ENCODE measurements around the gene HMOX2. TPM values are rescaled to one million over a fixed set of nuclear protein-coding genes. Genes with fewer than 3 reads are reported as not detected.

HMOX2 gene
- total RNA-seq, 4 donors from 2014 or later, result 46.4 to 495 (median 55.7) TPM

- H3K27me3 ChIP-seq, result no peaks in the 10 kb centered on the region
- in situ Hi-C loops (cut with MboI; ENCODE audit: low pct_ligation_motif_present in 1 of 4, low pct_unique_long_range_greater_than_20kb in 1 of 4, low sequenced_read_pairs in 3 of 4) (no loop called here), intact Hi-C loops (cut with DNase I; ENCODE audit: low total_unique reads) (no loop called here)
- H3K4me1 ChIP-seq, result peaks cover 14 to 43% (median 18%) of the 10 kb centered on the region in 4 donors
- H3K27ac ChIP-seq, result no peak overlapping the region
- peaks cover 0 to 29% (median 8%) of the 10 kb centered on the region in 4 donors for H3K36me3 ChIP-seq
- H3K4me3 ChIP-seq, result no peak overlapping the region
- WGBS, 2 donors (ENCODE audit: low coverage in 1 of 2), result 86 to 100% methylated on average over 1 to 5 of the region's 5 CpGs
- no peak for TF ChIP-seq EP300 (IDR thresholded peaks at IDR 0.05; ENCODE audit: low read depth)
- TF ChIP-seq CTCF (IDR thresholded peaks at IDR 0.05), result no peak
- no peaks in the 10 kb centered on the region for H3K9me3 ChIP-seq
- no peak for DNase-seq
These were observed 33.9 kb downstream of the HMOX2 start for GRCh38 chr16:4510131-4510530.

GRCh38 chr16:4510747-4511426, 34.7 kb downstream of the HMOX2 start:
- intact Hi-C loops (cut with DNase I; ENCODE audit: low total_unique reads), result no loop called here
- Histone ChIP-seq H3K36me3 (peaks cover 0 to 29% (median 8%) of the 10 kb centered on the region in 4 donors), H3K4me3 (no peak overlapping the region), H3K4me1 (peaks cover 18 to 45% (median 21%) of the 10 kb centered on the region in 4 donors), H3K27ac (peak overlapping the region; percentile 16 to 46 (median 24)), H3K27me3 (no peaks in the 10 kb centered on the region), H3K9me3 (no peaks in the 10 kb centered on the region)
- WGBS, 2 donors (ENCODE audit: low coverage in 1 of 2), result 53 to 59% methylated on average over 3 to 14 of the region's 14 CpGs
- in situ Hi-C loops (cut with MboI; ENCODE audit: low pct_ligation_motif_present in 1 of 4, low pct_unique_long_range_greater_than_20kb in 1 of 4, low sequenced_read_pairs in 3 of 4), result no loop called here
- TF ChIP-seq POLR2A (IDR thresholded peaks at IDR 0.05) (no peak), POLR2AphosphoS5 (IDR thresholded peaks at IDR 0.05) (no peak), EP300 (IDR thresholded peaks at IDR 0.05; ENCODE audit: low read depth) (no peak), CTCF (IDR thresholded peaks at IDR 0.05) (no peak)
- DNase-seq, result no peak

DNA sequence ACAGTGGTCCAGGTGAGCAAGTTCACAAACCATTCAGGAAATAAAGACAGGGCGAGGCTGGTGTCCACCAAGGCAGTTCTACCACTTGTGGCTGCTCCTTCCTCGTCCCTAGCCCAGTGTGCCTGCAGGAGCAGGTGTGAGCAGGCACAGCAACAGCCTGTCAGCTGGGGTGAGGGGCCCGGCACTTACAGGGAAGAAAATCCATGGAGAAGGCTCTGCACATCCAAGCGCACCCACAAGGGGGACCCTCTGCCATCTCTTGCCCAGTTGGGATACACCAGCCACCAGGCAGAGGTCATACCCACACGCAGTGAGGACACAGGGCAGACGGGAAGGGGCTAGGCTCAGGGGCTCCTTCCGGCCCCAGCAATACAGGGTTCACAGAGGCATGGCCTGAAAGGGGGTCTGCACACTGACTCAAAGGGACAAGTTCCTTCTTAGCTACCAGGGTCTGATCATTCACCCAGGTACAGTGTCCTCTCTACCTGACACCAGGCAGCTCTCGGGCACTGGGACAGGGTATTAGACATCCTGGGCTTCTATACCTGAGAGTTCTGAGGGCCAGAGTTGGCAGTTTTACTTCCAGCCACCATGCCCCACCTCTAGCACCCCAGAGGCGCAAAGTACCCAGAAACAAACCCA, 35.4 kb downstream of the HMOX2 start:
- in situ Hi-C loops (cut with MboI; ENCODE audit: low pct_ligation_motif_present in 1 of 4, low pct_unique_long_range_greater_than_20kb in 1 of 4, low sequenced_read_pairs in 3 of 4), result no loop called here
- WGBS, 2 donors (ENCODE audit: low coverage in 1 of 2), result 60% methylated on average over 9 of the region's 9 CpGs; no CpG with 5 or more reads in 1 of the 2 donors
- peaks cover 0 to 29% (median 8%) of the 10 kb centered on the region in 4 donors for H3K36me3 ChIP-seq
- peak overlapping the region; percentile 16 to 46 (median 30) for H3K27ac ChIP-seq
- DNase-seq, result peak; percentile 56
- TF ChIP-seq CTCF (IDR thresholded peaks at IDR 0.05) (peak; percentile 30 to 59 (median 50)), EP300 (IDR thresholded peaks at IDR 0.05; ENCODE audit: low read depth) (no peak)
- intact Hi-C loops (cut with DNase I; ENCODE audit: low total_unique reads), result no loop called here
- H3K9me3 ChIP-seq, result no peaks in the 10 kb centered on the region
- H3K27me3 ChIP-seq, result no peaks in the 10 kb centered on the region
- H3K4me1 ChIP-seq, result peaks cover 18 to 45% (median 25%) of the 10 kb centered on the region in 4 donors
- H3K4me3 ChIP-seq, result no peak overlapping the region

DNA sequence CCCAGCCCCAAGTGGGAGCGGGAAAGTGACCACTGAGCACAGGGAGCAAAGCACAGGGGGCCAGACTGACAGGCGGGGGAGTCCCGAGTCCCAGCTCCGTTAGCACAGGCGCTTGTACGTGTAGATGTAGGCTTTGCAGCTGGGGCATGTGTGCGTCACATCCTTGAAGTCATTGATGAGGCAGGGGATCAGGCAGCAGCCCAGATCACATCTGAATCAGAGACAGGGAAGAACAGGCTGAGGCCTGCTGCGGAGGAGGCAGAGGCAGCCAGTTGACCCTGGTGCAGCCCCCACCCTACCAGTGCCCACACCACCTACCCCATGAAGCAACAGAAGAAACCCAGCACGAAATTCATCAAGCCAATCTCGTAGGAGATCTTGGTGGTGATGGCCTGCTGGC, 36.3 kb downstream of the HMOX2 start:
- in situ Hi-C loops (cut with MboI; ENCODE audit: low pct_ligation_motif_present in 1 of 4, low pct_unique_long_range_greater_than_20kb in 1 of 4, low sequenced_read_pairs in 3 of 4), result no loop called here

More for the DNA sequence above, 36.3 kb downstream of the HMOX2 start:
- Histone ChIP-seq H3K4me3 (no peak overlapping the region), H3K27me3 (no peaks in the 10 kb centered on the region), H3K4me1 (peaks cover 18 to 43% (median 25%) of the 10 kb centered on the region in 4 donors), H3K9me3 (no peaks in the 10 kb centered on the region), H3K27ac (no peak overlapping the region), H3K36me3 (peaks cover 0 to 22% (median 8%) of the 10 kb centered on the region in 4 donors)
- DNase-seq, result no peak
- TF ChIP-seq POLR2A (IDR thresholded peaks at IDR 0.05) (no peak), EP300 (IDR thresholded peaks at IDR 0.05; ENCODE audit: low read depth) (no peak), CTCF (IDR thresholded peaks at IDR 0.05) (no peak), POLR2AphosphoS5 (IDR thresholded peaks at IDR 0.05) (no peak)
- intact Hi-C loops (cut with DNase I; ENCODE audit: low total_unique reads), result no loop called here
- WGBS, 2 donors (ENCODE audit: low coverage in 1 of 2), result 93% methylated on average over 10 of the region's 10 CpGs; no CpG with 5 or more reads in 1 of the 2 donors

Measured in transverse colon (tissue), 4 donors.